ENCODE data around the gene NPAS2. TPM values are rescaled to one million over a fixed set of nuclear protein-coding genes. Genes with fewer than 3 reads are reported as not detected.

Gene NPAS2
- total and polyA plus RNA-seq, 2 donors (not counting 3 experiments of a cell fraction or from before 2014, with no cell fraction given), result 29.0 to 53.9 TPM

DNA sequence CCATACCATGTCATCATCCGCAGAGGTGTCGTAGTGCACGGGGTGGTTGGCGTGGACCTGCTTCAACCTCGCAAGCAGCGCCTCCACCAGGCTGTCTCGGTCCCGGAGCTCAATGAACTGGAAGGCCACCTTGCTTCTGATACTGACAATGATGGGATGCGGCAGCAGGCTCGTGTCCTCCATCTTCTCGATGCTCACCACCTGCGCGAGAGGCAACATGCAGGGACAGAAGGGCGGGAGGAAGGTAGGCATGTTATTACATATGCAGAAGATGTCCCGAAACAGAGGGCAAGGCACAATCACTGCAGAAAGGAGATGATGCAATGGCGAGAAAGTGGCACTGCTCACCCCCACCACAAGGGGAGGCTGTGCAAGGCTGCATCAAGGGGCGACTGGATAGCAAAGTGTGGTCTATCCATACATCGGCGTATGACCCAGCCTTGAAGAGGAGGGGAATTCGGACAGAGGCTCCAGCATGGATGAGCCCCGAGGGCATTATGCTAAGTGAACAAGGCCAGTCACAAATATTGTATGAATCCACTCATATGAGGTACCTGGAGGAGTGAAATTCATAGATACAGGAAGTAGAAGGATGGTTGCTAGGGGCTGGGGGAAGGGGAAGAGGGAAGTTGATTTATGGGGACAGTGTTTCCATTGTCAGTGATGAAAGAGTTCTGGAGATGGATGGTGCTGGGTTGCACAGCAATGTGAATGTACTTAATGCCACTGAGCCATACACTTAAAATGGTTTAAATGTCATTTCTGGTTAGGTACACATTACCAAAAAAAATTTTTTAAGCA lies 218.7 kb downstream of the NPAS2 start:
- no peak overlapping the region for H3K27ac ChIP-seq (ENCODE audit: insufficient read depth, low read depth, low read length)
- no peaks in the 10 kb centered on the region for H3K9me3 ChIP-seq (replicated peaks; ENCODE audit: control insufficient read depth, insufficient read depth, low read length)
- dilution Hi-C loops (cut with MboI; ENCODE audit: extremely low pct_ligation_motif_present, low sequenced_read_pairs) (loop anchor here (25.0 kb wide), 1 partner anchor 174 kb away; no protein-coding TSS in a partner anchor), intact Hi-C loops (cut with micrococcal nuclease) (no loop called here)
- no peaks in the 10 kb centered on the region for H3K4me1 ChIP-seq (ENCODE audit: control insufficient read depth, extremely low read depth, insufficient read depth, low read length)
- H3K4me3 ChIP-seq (replicated peaks in 1 of 3; ENCODE audit: insufficient read depth in 1 of 3, low read depth in 1 of 3, low read length in 3 of 3), result no peak overlapping the region
- no peaks in the 10 kb centered on the region for H4K20me1 ChIP-seq (replicated peaks; ENCODE audit: control insufficient read depth, extremely low read depth, insufficient read depth, low read length)
- DNase-seq (ENCODE audit: low read depth, low spot score), result peak; percentile 29
- ChIA-PET POLR2A (no interaction called here), CTCF (interaction anchor here (1.0 to 5.5 kb wide), 7 partner anchors 8 to 166 kb away, joined by 3 to 210 read pairs (median 5); partner anchors contain the start of gene TBC1D8)
- no peaks in the 10 kb centered on the region for H3K79me2 ChIP-seq (ENCODE audit: control insufficient read depth, insufficient read depth, low read length)
- H3K4me2 ChIP-seq (ENCODE audit: insufficient read depth, low read length), result no peak overlapping the region
- no peak overlapping the region for H2AFZ ChIP-seq (ENCODE audit: low read depth, low read length)
- H3K9ac ChIP-seq (replicated peaks; ENCODE audit: extremely low read depth, insufficient read depth, low read length), result no peak overlapping the region
- no TSS peak for BruUV-seq (replicated peaks)
- FAIRE-seq, result no peak
- H3K9me1 ChIP-seq (replicated peaks; ENCODE audit: control insufficient read depth, extremely low read depth, insufficient read depth, low read length), result no peaks in the 10 kb centered on the region
- no peak for TF ChIP-seq EZH2 (IDR thresholded peaks at IDR 0.05; ENCODE audit: borderline replicate concordance, low read depth, low read length, severe bottlenecking)
- TF ChIP-seq, protein P1, sequence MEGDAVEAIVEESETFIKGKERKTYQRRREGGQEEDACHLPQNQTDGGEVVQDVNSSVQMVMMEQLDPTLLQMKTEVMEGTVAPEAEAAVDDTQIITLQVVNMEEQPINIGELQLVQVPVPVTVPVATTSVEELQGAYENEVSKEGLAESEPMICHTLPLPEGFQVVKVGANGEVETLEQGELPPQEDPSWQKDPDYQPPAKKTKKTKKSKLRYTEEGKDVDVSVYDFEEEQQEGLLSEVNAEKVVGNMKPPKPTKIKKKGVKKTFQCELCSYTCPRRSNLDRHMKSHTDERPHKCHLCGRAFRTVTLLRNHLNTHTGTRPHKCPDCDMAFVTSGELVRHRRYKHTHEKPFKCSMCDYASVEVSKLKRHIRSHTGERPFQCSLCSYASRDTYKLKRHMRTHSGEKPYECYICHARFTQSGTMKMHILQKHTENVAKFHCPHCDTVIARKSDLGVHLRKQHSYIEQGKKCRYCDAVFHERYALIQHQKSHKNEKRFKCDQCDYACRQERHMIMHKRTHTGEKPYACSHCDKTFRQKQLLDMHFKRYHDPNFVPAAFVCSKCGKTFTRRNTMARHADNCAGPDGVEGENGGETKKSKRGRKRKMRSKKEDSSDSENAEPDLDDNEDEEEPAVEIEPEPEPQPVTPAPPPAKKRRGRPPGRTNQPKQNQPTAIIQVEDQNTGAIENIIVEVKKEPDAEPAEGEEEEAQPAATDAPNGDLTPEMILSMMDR (IDR thresholded peaks at IDR 0.05; ENCODE audit: extremely low read depth in 1 of 2, insufficient read depth in 1 of 2, low read depth in 1 of 2, low read length in 2 of 2), result peak; percentile 58 to 70
- peaks cover 14 to 19% of the 10 kb centered on the region in 2 experiments for H3K36me3 ChIP-seq (ENCODE audit: control insufficient read depth in 2 of 2, extremely low read depth in 1 of 2, insufficient read depth in 2 of 2, low read length in 2 of 2)
- H3K27me3 ChIP-seq (ENCODE audit: control insufficient read depth in 2 of 2, insufficient read depth in 2 of 2, low read length in 2 of 2), result no peaks in the 10 kb centered on the region

DNA sequence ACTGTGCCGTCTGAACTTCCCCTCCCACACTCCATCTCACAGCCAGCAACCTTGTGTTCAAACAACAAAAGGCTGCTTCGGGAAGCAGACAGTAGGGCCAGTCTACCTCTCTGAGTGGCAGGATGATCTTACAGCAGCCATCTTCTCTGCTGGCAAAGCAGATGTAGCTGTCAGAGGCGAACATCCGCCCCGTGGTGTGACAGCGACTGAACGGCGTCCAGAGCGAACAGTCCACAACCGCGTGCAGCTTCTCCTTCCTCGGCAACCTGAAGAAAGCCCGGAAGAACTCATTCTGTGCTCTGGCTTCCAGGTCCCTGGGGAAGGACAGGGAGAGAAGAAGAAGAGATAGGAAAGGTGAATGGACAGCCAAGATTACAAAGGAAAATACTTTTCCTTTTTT lies 220.1 kb downstream of the NPAS2 start:
- Histone ChIP-seq H3K27ac (ENCODE audit: insufficient read depth, low read depth, low read length) (no peak overlapping the region), H3K36me3 (ENCODE audit: control insufficient read depth in 2 of 2, extremely low read depth in 1 of 2, insufficient read depth in 2 of 2, low read length in 2 of 2) (peaks cover 14 to 15% of the 10 kb centered on the region in 2 experiments), H3K9me1 (replicated peaks; ENCODE audit: control insufficient read depth, extremely low read depth, insufficient read depth, low read length) (no peaks in the 10 kb centered on the region), H2AFZ (ENCODE audit: low read depth, low read length) (no peak overlapping the region), H3K79me2 (ENCODE audit: control insufficient read depth, insufficient read depth, low read length) (peaks cover 2% of the 10 kb centered on the region), H3K9me3 (replicated peaks; ENCODE audit: control insufficient read depth, insufficient read depth, low read length) (no peaks in the 10 kb centered on the region), H3K4me1 (ENCODE audit: control insufficient read depth, extremely low read depth, insufficient read depth, low read length) (no peaks in the 10 kb centered on the region), H4K20me1 (replicated peaks; ENCODE audit: control insufficient read depth, extremely low read depth, insufficient read depth, low read length) (no peaks in the 10 kb centered on the region), H3K27me3 (ENCODE audit: control insufficient read depth in 2 of 2, insufficient read depth in 2 of 2, low read length in 2 of 2) (no peaks in the 10 kb centered on the region), H3K4me2 (ENCODE audit: insufficient read depth, low read length) (no peak overlapping the region), H3K4me3 (replicated peaks in 1 of 3; ENCODE audit: insufficient read depth in 1 of 3, low read depth in 1 of 3, low read length in 3 of 3) (no peak overlapping the region), H3K9ac (replicated peaks; ENCODE audit: extremely low read depth, insufficient read depth, low read length) (no peak overlapping the region)
- CTCF ChIA-PET, result interaction anchor here (1.1 to 1.5 kb wide), 4 partner anchors 8 to 165 kb away, joined by 4 to 9 read pairs (median 6); no protein-coding TSS in a partner anchor
- no TSS peak for BruUV-seq (replicated peaks)
- FAIRE-seq (no peak), DNase-seq (ENCODE audit: low read depth, low spot score) (no peak)
- TF ChIP-seq FOS (IDR thresholded peaks at IDR 0.05; ENCODE audit: borderline replicate concordance, insufficient read depth, low read length), result no peak
- intact Hi-C loops (cut with micrococcal nuclease) (no loop called here), dilution Hi-C loops (cut with MboI; ENCODE audit: extremely low pct_ligation_motif_present, low sequenced_read_pairs) (loop anchor here (25.0 kb wide), 1 partner anchor 172 kb away; no protein-coding TSS in a partner anchor)
- POLR2A ChIA-PET, result no interaction called here
